HFFc6 (cell line): Measurements from ENCODE around the gene HES2. TPM values are rescaled to one million over a fixed set of nuclear protein-coding genes. Genes with fewer than 3 reads are reported as not detected.
A peak's percentile ranks its signal among the peaks of the same experiment; 100 is the strongest.
"Not testable (repeated sequence)": the region's sequence is repeated elsewhere in the genome, so short reads cannot be mapped to it uniquely, and the experiment has no call there.

ENCODE experiments used
- DNase-seq: peaks from one replicate; pipeline ENCODE4 v3.0.0-alpha.2; 2018
- H3K27ac Mint-ChIP-seq: 2 replicates; pipeline ENCODE4 v1.8.0; 2020; ENCODE audit warnings: mild to moderate bottlenecking, mixed read lengths
- H3K27me3 Mint-ChIP-seq: 2 replicates; pipeline ENCODE4 v1.8.0; 2021; ENCODE audit warnings: mild to moderate bottlenecking, moderate library complexity, mixed read lengths; ENCODE audit not compliant: insufficient read depth
- H3K36me3 Mint-ChIP-seq: 2 replicates; pipeline ENCODE4 v1.8.0; 2021; ENCODE audit warnings: low read depth, mixed read lengths
- H3K4me1 Mint-ChIP-seq: 2 replicates; pipeline ENCODE4 v1.8.0; 2020; ENCODE audit warnings: low read depth, mixed read lengths
- H3K4me3 Mint-ChIP-seq: 2 replicates; pipeline ENCODE4 v1.8.0; 2020; ENCODE audit warnings: mild to moderate bottlenecking, moderate library complexity, mixed read lengths
- H3K9me3 Mint-ChIP-seq: 2 replicates; pipeline ENCODE4 v1.8.0; 2020; ENCODE audit warnings: mild to moderate bottlenecking, mixed read lengths
- CTCF ChIP-seq: fragments of 200-600 bp; sonication (generic); IDR thresholded peaks from 2 replicates; pipeline ENCODE4 v1.5.0; 2021; ENCODE audit warnings: antibody characterized with exemption, mild to moderate bottlenecking
- microRNA-seq: library from miRNA; unstranded; fragments of <30 nt; microRNA quantifications from one replicate; pipeline ENCODE4, GENCODE V29; 2019
- total RNA-seq, 6 experiments: library from RNA; stranded (reverse); fragmentation: NEBNext Ultra II Directional; extraction: Animal tissue kit (Norgen Biotek cat#: 25700); gene quantifications; 2 replicates in 1 of 6; 3 replicates in 5 of 6; pipeline ENCODE4 v1.2.3, GENCODE V29; 2021

Gene HES2
- total RNA-seq, 6 experiments from 2014 or later = 0.14 to 0.35 (median 0.30) TPM; not detected in 2

GRCh38 chr1:6367381-6368012 is 52.2 kb downstream of the HES2 start:
- Mint-ChIP-seq H3K27me3 (no peaks in the 10 kb centered on the region), H3K36me3 (peaks cover 6% of the 10 kb centered on the region; the same call in 1 of the 2 replicates), H3K27ac (no peak overlapping the region), H3K4me3 (no peak overlapping the region), H3K4me1 (peaks cover 13% of the 10 kb centered on the region), H3K9me3 (0 out of 2 replicates have a peak, but pooled peaks cover 6% of the 10 kb centered on the region)
- no peak for TF ChIP-seq CTCF
- DNase-seq = no peak

GRCh38 chr1:6365047-6365446 is 54.7 kb downstream of the HES2 start:
- Mint-ChIP-seq H3K4me3 (no peak overlapping the region), H3K36me3 (peaks cover 6% of the 10 kb centered on the region; the same call in 1 of the 2 replicates), H3K27me3 (no peaks in the 10 kb centered on the region), H3K27ac (no peak overlapping the region), H3K9me3 (0 out of 2 replicates have a peak, but pooled peaks cover 6% of the 10 kb centered on the region), H3K4me1 (peaks cover 9% of the 10 kb centered on the region)
- no peak for DNase-seq
- no peak for TF ChIP-seq CTCF

DNA sequence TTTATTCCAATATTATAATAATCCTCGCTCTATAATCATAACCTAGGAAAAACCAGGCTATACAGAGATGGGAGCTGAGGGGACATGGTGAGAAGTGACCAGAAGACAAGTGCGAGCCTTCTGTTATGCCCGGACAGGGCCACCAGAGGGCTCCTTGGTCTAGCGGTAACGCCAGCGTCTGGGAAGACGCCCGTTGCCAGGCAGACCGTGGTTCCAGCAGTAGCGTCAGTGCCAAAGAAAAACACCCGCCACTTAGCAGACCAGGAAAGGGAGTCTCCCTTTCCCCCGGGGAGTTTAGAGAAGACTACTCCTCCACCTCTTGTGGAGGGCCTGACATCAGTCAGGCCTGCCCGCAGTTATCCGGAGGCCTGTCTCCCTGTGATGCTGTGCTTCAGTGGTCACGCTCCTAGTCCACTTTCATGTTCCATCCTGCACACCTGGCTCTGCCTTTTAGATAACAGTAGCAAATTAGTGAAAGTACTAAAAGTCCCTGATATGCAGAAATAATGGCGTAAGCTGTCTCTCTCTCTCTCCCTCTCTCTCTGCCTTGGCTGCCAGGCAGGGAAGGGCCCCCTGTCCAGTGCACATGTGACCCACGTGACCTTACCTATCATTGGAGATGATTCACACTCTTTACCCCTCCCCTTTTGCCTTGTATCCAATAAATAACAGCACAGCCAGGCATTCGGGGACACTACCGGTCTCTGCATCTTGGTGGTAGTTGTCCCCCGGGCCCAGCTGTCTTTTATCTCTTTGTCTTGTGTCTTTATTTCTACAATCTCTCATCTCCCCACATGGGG is 56.4 kb downstream of the HES2 start:
- H3K27me3 Mint-ChIP-seq, H3K36me3 Mint-ChIP-seq, H3K9me3 Mint-ChIP-seq, H3K4me3 Mint-ChIP-seq: not testable (repeated sequence)
- TF ChIP-seq CTCF = peak; percentile 85
- Mint-ChIP-seq H3K27ac (peak overlapping the region; percentile 67), H3K4me1 (peaks cover 19% of the 10 kb centered on the region)
- DNase-seq = peak; percentile 64

Small RNAs within 50 kb of the gene (microRNA-seq; reads per million reads assigned to microRNA genes)
- not detected for gene MIR4252

Other genes with a start within 250 kb of the HES2 start
- gene CHD5, start 239.6 kb downstream of the HES2 start, total RNA-seq = under 1 TPM in 4 of 6 experiments, not detected in 2; 0.05 to 0.36 (median 0.16) TPM
- gene RPL22, start 220.3 kb downstream of the HES2 start, total RNA-seq = 100 to 1,000 TPM; 233 to 341 (median 324) TPM
- gene RNF207, start 213.8 kb downstream of the HES2 start, total RNA-seq = 1 to 10 TPM; 2.0 to 5.2 (median 2.9) TPM
- 100 to 1,000 TPM in 2 of 6 experiments, 10 to 100 TPM in 4; 89.8 to 116 (median 96.0) TPM for gene ICMT, start 184.0 kb downstream of the HES2 start, total RNA-seq
- gene HES3, start 175.7 kb downstream of the HES2 start, total RNA-seq = not detected
- gene GPR153, start 158.8 kb downstream of the HES2 start, total RNA-seq = 1 to 10 TPM; 6.0 to 7.9 (median 7.2) TPM
- 100 to 1,000 TPM; 103 to 125 (median 111) TPM for gene ACOT7, start 26.2 kb downstream of the HES2 start, total RNA-seq
- not detected for gene ESPN, start 4.9 kb upstream of the HES2 start, total RNA-seq
- gene TNFRSF25, start 46.3 kb upstream of the HES2 start, total RNA-seq = 1 to 10 TPM; 1.8 to 3.2 (median 2.7) TPM
- gene PLEKHG5, start 71.7 kb upstream of the HES2 start, total RNA-seq = 1 to 10 TPM; 6.4 to 7.2 (median 6.6) TPM
- gene NOL9, start 134.6 kb upstream of the HES2 start, total RNA-seq = 10 to 100 TPM; 26.4 to 36.4 (median 33.4) TPM
- not detected for gene TAS1R1, start 135.4 kb upstream of the HES2 start, total RNA-seq
- 10 to 100 TPM; 10.0 to 15.1 (median 11.3) TPM for gene ZBTB48, start 160.1 kb upstream of the HES2 start, total RNA-seq
- gene KLHL21, start 182.9 kb upstream of the HES2 start, total RNA-seq = 10 to 100 TPM; 21.1 to 31.5 (median 22.6) TPM
- 10 to 100 TPM; 18.0 to 19.9 (median 19.0) TPM for gene PHF13, start 193.8 kb upstream of the HES2 start, total RNA-seq
- 10 to 100 TPM; 12.9 to 18.2 (median 16.2) TPM for gene THAP3, start 204.9 kb upstream of the HES2 start, total RNA-seq